MM.1S (cell line): Measurements from ENCODE around the gene FNDC1.

Experiments used
- CTCF ChIP-seq: fragments of 300-600 bp; sonication (generic); IDR thresholded peaks from 2 replicates; pipeline ENCODE4 v1.5.1; 2016; ENCODE audit warnings: antibody characterized with exemption, low read length, mixed read lengths
- EZH2 ChIP-seq: fragments of 300-600 bp; sonication (generic); optimal IDR thresholded peaks from 2 replicates; pipeline ENCODE3; 2017; ENCODE audit warnings: low read depth, mild to moderate bottlenecking, antibody characterized with exemption, low read length, mixed read lengths
- EZH2phosphoT487 ChIP-seq: fragments of 300-600 bp; sonication (generic); IDR thresholded peaks from 2 replicates; pipeline ENCODE4 v1.6.1; 2018; ENCODE audit warnings: antibody characterized with exemption, low read length

- no peak for TF ChIP-seq CTCF
- no peak for TF ChIP-seq EZH2
- no peak for TF ChIP-seq EZH2phosphoT487
These were observed at the start of gene FNDC1 for GRCh38 chr6:159169193-159169555.
